GM21825 (cell line): Measurements from ENCODE around the gene STXBP4.
A peak's percentile ranks its signal among the peaks of the same experiment; 100 is the strongest.
"Not testable (repeated sequence)": the region's sequence is repeated elsewhere in the genome, so short reads cannot be mapped to it uniquely, and the experiment has no call there.

Experiments used
- ATAC-seq: cut with Tn5 transposase; IDR thresholded peaks from one replicate; pipeline ENCODE4 v1.9.1; 2021; ENCODE audit warnings: mild to moderate bottlenecking, moderate library complexity; ENCODE audit not compliant: unreplicated experiment

STXBP4 gene

DNA sequence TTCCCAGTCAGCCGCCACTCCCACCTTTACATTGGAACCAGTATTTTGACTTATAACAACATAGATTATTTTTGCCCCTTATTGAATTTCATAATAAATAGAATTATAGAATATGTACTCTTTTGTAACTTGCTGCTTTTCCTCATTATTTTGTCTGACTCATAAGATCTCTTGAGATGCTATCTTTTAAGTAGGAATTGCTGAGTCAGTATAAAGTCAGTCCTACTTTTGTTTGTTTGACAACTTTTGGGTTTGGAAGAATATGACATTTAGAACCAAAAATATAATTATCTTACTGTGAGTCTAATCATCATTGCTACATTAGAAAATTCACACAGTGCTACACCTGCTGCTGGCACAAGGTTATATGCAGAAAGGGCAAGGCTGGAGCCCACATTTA is 69.7 kb downstream of the STXBP4 start:
- ATAC-seq = no peak

DNA sequence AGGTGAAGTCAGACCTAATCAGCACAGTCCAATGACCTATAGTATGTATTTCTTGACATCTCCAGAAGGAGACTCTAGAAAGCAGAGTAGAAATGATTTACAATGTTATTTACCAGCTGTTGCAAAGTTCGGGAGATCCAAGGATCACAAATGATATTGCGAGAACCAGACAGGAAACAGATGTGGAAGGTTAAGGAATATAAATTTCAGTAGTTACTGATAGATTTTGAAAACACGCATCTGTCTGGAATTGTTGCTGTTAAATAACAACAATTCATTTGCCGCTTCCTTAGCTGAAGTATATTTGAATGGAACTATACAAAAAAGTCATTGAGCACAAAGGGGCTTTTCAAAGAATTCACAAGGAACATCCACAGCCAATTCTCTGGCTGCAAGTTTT is 72.0 kb downstream of the STXBP4 start:
- ATAC-seq = no peak

- no peak for ATAC-seq
Observed at GRCh38 chr17:55053855-55054254, 85.3 kb downstream of the STXBP4 start.

- ATAC-seq = no peak
Observed at GRCh38 chr17:55054429-55054828, 85.9 kb downstream of the STXBP4 start.

DNA sequence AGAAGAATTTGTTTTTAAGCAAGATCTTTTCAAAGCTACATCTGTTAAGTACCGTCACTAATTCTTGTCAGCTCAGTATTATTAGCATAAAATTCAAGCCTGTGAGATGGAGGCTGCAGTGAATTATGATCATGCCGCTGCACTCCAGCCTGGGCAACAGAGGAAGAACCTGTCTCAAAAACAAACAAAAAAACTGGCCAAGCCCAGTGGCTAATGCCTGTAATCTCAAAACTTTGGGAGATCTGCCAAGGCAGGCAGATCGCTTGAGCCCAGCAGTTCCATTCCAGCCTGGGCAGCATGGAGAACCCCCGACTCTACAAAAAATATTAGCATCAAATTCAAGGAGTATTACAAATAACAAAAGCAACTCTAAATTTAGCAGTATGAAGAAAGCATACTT is 88.0 kb downstream of the STXBP4 start:
- ATAC-seq = no peak

DNA sequence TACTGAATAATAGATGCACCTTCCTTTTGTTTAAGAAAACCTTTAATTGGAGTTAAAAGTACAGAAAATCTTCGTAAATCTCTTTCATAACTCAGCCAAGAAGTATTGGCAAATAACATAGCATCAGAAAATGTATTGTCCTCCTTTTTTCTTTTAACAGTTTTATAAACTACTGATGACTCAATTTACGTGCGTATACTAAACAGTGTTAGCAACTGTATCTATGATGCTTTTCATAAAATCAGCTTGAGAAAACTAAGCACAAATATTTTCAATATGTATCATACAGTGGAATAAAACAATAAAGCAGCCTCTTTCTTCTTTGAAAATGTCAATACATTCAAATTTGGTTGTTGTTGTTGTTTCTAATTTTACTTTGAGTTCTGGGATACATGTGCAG is 88.6 kb downstream of the STXBP4 start:
- ATAC-seq = no peak

GRCh38 chr17:55059724-55060123 is 91.2 kb downstream of the STXBP4 start:
- no peak for ATAC-seq

GRCh38 chr17:55062921-55063320 is 94.4 kb downstream of the STXBP4 start:
- no peak for ATAC-seq

GRCh38 chr17:55063885-55064874 is 95.6 kb downstream of the STXBP4 start:
- ATAC-seq = no peak

DNA sequence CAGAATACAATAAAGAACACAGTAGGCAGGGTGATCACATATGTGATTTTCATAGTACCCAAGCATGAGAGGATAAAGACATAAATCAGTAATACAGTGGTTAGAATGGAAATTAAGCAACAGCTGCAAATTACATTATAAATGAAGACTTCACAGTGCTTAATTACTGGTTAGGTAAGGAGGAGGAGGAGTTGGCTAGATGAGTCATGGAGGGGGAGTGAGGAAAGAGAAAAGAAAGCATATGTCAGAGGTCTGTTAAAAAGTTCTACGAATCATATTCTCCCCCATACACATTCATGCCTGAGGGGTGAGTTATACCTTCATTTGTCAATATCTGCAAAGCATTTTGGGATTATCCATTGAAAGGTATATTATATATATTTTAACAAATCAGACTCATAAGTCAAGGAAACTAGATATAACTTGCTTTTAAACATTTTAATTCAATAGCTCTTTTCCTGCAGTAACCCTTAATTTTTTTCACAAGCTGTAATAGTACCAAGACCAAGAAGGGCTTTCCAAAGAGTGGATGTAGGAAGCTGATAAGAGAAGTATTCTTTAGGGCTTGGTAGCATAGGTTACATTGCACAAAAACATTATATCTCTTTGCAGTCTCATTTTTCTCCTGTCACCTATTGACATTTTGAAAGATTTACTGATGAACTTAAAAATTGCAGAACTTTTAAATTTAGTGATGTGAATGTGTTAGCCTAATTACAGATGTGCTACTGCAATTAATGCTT is 99.3 kb downstream of the STXBP4 start:
- ATAC-seq = no peak

DNA sequence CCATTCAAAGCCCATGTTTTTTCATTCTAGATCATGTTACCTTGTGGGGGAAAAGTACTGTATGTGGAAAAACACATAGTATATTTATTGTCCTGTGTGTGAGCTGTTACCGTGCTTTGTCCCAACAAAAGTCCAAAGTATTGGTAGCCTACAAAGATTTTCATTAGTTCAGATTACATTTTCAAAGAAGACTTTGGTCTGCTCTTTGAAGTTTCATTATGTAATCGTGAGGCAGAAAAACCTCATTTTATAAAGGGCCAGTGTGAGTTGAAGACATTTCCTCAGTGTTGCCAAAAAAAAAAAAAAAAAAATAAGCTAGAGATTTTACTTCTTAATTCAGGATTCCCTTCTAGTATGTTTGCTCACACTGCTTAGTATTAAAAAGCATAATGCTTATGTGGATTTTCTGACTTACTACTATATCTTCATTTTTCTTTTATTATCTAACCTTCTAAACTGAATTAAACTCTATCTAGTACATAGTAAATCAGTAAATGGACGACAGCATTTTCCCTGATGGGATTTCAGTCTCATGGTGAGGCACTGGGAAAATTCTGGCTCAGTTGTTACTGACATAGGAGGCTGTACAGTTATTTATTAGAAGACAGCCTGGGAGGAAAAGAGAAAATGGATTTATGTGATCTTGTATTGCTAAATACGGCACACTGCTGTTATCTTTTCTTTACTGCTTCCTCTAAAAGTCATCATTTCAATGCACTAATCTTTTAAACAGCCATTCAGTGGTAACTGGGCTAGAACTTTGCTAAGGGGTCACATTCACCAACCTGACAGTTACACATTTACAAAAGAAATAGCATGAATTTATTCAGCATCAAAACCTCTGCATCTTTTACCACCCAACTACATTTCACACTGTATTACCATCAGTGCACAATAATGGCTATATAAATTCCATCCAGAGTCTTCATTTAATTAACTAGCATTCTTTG is 100.6 kb downstream of the STXBP4 start:
- no peak for ATAC-seq

DNA sequence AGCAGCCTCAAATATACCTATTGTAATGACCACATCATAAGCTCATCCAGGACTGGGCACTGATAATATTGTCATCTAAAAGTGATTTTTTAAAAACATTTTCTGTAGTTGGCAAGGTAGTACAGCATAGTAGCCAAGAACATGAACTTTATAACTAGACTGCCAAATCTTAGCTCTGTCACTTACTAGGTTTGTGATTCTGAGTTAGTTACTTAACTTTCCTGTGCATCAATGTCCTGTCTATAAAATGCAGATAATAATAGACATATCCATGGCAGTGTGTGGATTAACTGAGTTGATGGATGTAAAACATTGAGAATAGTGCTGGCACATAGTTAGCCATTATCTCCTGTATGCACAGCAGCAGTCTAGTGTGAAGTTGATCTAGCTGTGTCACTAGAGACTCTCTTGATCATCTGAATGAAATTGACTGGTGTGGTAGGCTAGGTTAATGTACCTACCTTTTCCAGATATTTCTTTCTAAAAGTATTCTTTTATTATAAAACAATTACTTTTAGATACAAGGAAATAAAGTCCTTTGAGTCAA is 101.5 kb downstream of the STXBP4 start:
- no peak for ATAC-seq

- ATAC-seq = no peak
Observed at GRCh38 chr17:55072898-55073297, 104.3 kb downstream of the STXBP4 start.

- not testable (repeated sequence) for ATAC-seq
Observed at GRCh38 chr17:55073467-55073866, 104.9 kb downstream of the STXBP4 start.

DNA sequence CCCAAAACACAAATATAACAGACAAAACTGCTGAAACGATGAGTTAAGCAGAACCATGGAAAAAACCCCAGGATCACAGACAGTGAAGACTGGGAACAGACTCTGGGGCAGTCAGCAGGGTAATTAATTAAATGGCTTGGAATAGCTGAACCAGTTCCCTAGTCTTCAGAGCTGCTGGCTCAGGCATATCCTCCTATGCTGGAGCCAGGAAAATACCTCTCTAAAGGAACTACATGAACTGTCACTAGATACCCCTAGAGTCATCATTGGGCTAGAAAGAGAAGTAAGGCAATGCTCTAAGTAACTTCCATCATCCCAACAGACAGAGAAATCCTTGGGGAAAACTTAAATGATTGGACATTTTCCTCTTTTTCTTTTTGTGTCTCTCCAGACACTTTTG is 113.0 kb downstream of the STXBP4 start:
- no peak for ATAC-seq

GRCh38 chr17:55086635-55087058 is 118.1 kb downstream of the STXBP4 start:
- no peak for ATAC-seq

DNA sequence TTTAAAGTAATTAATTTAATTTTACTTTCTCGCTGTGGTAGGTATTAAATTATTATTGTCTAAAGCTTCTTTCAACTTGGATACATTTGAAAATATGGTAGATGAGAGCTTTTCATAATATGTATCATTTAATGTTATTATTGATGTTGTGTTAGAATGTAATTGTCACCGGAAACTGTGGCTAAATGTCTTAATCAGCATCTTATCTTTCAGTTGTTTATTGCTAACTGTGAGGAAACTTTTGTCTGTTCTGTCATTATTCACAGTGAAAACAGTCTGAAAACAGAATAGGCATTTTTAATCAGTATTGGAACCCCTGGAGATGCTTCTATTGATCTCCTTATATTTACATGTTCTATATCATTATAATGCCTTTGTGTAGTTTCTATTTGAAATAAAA is 120.7 kb downstream of the STXBP4 start:
- no peak for ATAC-seq

DNA sequence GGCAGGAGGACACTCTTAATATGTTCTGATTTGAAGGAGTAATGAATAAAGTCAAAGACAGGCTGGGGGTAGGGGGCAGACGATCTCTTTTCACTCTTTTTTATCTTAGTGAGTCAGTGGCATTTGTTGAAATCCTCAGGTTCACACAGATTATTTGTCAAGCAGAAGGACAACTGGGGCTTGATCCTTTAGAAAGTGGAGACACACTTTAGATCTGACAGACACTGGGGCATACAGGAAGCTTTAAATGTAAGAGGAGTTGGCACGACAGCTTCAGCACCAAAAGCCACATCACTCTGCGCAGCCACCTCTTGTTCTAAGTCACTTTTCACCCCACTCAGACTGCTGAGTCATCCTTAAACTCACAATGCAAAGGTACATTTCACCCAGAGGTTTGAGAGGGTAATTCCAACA is 121.5 kb downstream of the STXBP4 start:
- ATAC-seq = peak; percentile 99

- no peak for ATAC-seq
Observed at GRCh38 chr17:55093353-55093752, 124.8 kb downstream of the STXBP4 start.

GRCh38 chr17:55098765-55099164 is 130.2 kb downstream of the STXBP4 start:
- no peak for ATAC-seq
